HepG2 (cell line): Measurements from ENCODE around the gene DGKG. TPM values are rescaled to one million over a fixed set of nuclear protein-coding genes. Genes with fewer than 3 reads are reported as not detected.

Source experiments
- ATAC-seq: fragments of 200-7000 bp; cut with Tn5 transposase; 3 replicates; pipeline ENCODE4 v1.9.1; 2020; ENCODE audit warnings: mild to moderate bottlenecking, moderate library complexity
- BruUV-seq: library from RNA; stranded (reverse); fragments of 400-500 nt; replicated peaks from 2 replicates; lab custom pipeline; 2021; lab: Mats Ljungman, UMichigan
- CTCF ChIA-PET: fragments of 300-600 bp; formaldehyde crosslinking; extraction: SDS; loops from one replicate; lab custom pipeline; 2021; ENCODE audit warnings: low total read pairs, inconsistent platforms, low intra/inter-chr PET ratio; lab: Yijun Ruan, JAX
- POLR2A ChIA-PET: fragments of 350-600 bp; sonication (Branson Sonifier 250); formaldehyde crosslinking; loops from one replicate; lab custom pipeline; 2020; ENCODE audit warnings: antibody characterized with exemption, inconsistent platforms; lab: Yijun Ruan, JAX
- DNase-seq: peaks from one replicate; pipeline ENCODE4 v3.0.0-alpha.2; 2015; ENCODE audit warnings: low spot score
- FAIRE-seq: peaks from 3 replicates; lab custom pipeline; 2011; peaks lifted over from hg19 to GRCh38; lab: Jason Lieb, UNC
- H2AFZ ChIP-seq: one replicate; pipeline ENCODE4 v1.6.1; 2011; ENCODE audit warnings: low read length, inconsistent platforms
- H3K27ac ChIP-seq: fragments of 300-600 bp; 3 replicates; pipeline ENCODE4 v1.8.0; 2011; ENCODE audit warnings: mixed run types, mild to moderate bottlenecking, mixed read lengths, low read length, inconsistent platforms; ENCODE audit not compliant: insufficient read depth; ENCODE audit errors: extremely low read length
- H3K27me3 ChIP-seq, 2 experiments: fragments of 200-600 bp in 1 of 2; 2 replicates in 1 of 2; 3 replicates in 1 of 2; pipeline versions ENCODE4 v1.6.0 to v1.8.0; 2011; ENCODE audit warnings: low read length in 2 of 2, mild to moderate bottlenecking in 2 of 2, moderate library complexity in 2 of 2, inconsistent platforms in 1 of 2; ENCODE audit not compliant: insufficient read depth in 2 of 2, control insufficient read depth in 1 of 2
- H3K36me3 ChIP-seq, 2 experiments: fragments of 200-600 bp in 1 of 2; replicated peaks in 1 of 2; 2 replicates in 1 of 2; 3 replicates in 1 of 2; pipeline versions ENCODE4 v1.5.1 to v1.8.0; 2011; ENCODE audit warnings: low read length in 2 of 2, inconsistent platforms in 1 of 2; ENCODE audit not compliant: insufficient read depth in 2 of 2, control insufficient read depth in 1 of 2
- H3K4me1 ChIP-seq: 2 replicates; pipeline ENCODE4 v1.5.1; 2012; ENCODE audit warnings: low read length, inconsistent platforms; ENCODE audit not compliant: insufficient read depth
- H3K4me2 ChIP-seq: 2 replicates; pipeline ENCODE4 v1.6.0; 2011; ENCODE audit warnings: low read depth, low read length, inconsistent platforms
- H3K4me3 ChIP-seq, 3 experiments: fragments of 200-600 bp in 1 of 3; sonication (generic), shearing (Covaris generic) in 1 of 3; replicated peaks in 1 of 3; 2 replicates each; pipeline ENCODE4 v1.5.1; 2011 to 2016; ENCODE audit warnings: low read length in 3 of 3, inconsistent platforms in 2 of 3, low read depth in 2 of 3, mild to moderate bottlenecking in 2 of 3, control low read depth in 1 of 3, mixed read lengths in 1 of 3; ENCODE audit not compliant: insufficient read depth in 1 of 3
- H3K79me2 ChIP-seq: one replicate; pipeline ENCODE4 v1.6.1; 2011; ENCODE audit warnings: low read length, inconsistent platforms; ENCODE audit not compliant: insufficient read depth
- H3K9ac ChIP-seq: 2 replicates; pipeline ENCODE4 v1.6.0; 2011; ENCODE audit warnings: mild to moderate bottlenecking, low read depth, low read length, inconsistent platforms; ENCODE audit not compliant: insufficient read depth
- H3K9me3 ChIP-seq: 2 replicates; pipeline ENCODE4 v1.5.1; 2012; ENCODE audit warnings: mild to moderate bottlenecking, low read length
- H4K20me1 ChIP-seq: 2 replicates; pipeline ENCODE4 v1.6.0; 2011; ENCODE audit warnings: inconsistent platforms, mild to moderate bottlenecking, low read length, moderate library complexity; ENCODE audit not compliant: insufficient read depth
- MTA1 ChIP-seq: sonication (generic); formaldehyde crosslinking; IDR thresholded peaks from 2 replicates; pipeline ENCODE4 v1.4.0; 2020; ENCODE audit warnings: missing genetic modification reagents, mild to moderate bottlenecking, borderline replicate concordance
- MYNN ChIP-seq: sonication (generic); formaldehyde crosslinking; IDR thresholded peaks from 2 replicates; pipeline ENCODE4 v1.4.0; 2020; ENCODE audit warnings: mild to moderate bottlenecking, low read depth, missing genetic modification reagents
- NBN ChIP-seq: fragments of 450-650 bp; conservative IDR thresholded peaks from 2 replicates; pipeline ENCODE4 v1.6.1; 2017
- U2AF2 ChIP-seq: fragments of 200-400 bp; formaldehyde crosslinking; IDR thresholded peaks from 2 replicates; pipeline ENCODE4 v1.6.1; 2017; ENCODE audit warnings: low read depth, mild to moderate bottlenecking, low read length
- XBP1 ChIP-seq: sonication (generic); formaldehyde crosslinking; IDR thresholded peaks from 2 replicates; pipeline ENCODE4 v1.5.0; 2020; ENCODE audit warnings: missing genetic modification reagents
- ZNF17 ChIP-seq: sonication (generic); formaldehyde crosslinking; IDR thresholded peaks from 2 replicates; pipeline ENCODE4 v1.5.0; 2020; ENCODE audit warnings: mild to moderate bottlenecking, missing genetic modification reagents
- ZNF501 ChIP-seq: sonication (generic); formaldehyde crosslinking; IDR thresholded peaks from 2 replicates; pipeline ENCODE4 v1.5.1; 2020; ENCODE audit warnings: mild to moderate bottlenecking, moderate library complexity, missing genetic modification reagents
- whole genome bisulfite sequencing: methylation state at CpG from one replicate; pipeline ENCODE4 v1.1.6; 2017; ENCODE audit warnings: low lambda C conversion rate; 5-methylcytosine and 5-hydroxymethylcytosine counted together
- in situ Hi-C: cut with HindIII; loops from 2 replicates; pipeline ENCODE4 v1.10.0; 2017; ENCODE audit warnings: low pct_unique_long_range_greater_than_20kb; ENCODE audit not compliant: extremely low pct_ligation_motif_present
- intact Hi-C: fragments of 100-400 bp; cut with micrococcal nuclease; formaldehyde crosslinking; loops from one replicate; pipeline ENCODE4 v1.10.0; 2022; ENCODE audit not compliant: unreplicated experiment
- polyA plus RNA-seq, 8 experiments: library from polyadenylated mRNA; depleted of rRNA in 3 of 8; stranded (reverse) in 7 of 8; unstranded in 1 of 8; fragments of >200 nt; fragmentation: Illumina TruSeq in 4 of 8; extraction: Trizol in 4 of 8; gene quantifications; 2 replicates each; pipeline versions ENCODE4 v1.2.1 to v1.2.3, GENCODE V29; 2011 to 2016; ENCODE audit warnings: low read depth in 4 of 8, missing spikeins in 1 of 8, mixed read lengths in 1 of 8; ENCODE audit not compliant: insufficient read depth in 1 of 8
- total RNA-seq, 5 experiments: library from RNA; depleted of rRNA; stranded (reverse); fragments of >200 nt; fragmentation: Illumina TruSeq; extraction: Trizol; gene quantifications; 2 replicates each; pipeline ENCODE4 v1.2.3, GENCODE V29; 2016; ENCODE audit warnings: low read depth in 1 of 5
- TF ChIP-seq, protein P1 (sequence below), 2 experiments: fragments of 450-650 bp in 1 of 2; sonication (generic) in 1 of 2; formaldehyde crosslinking; IDR thresholded peaks; 2 replicates each; pipeline versions ENCODE4 v1.5.0 to v1.8.0; 2020 to 2022; ENCODE audit warnings: mild to moderate bottlenecking in 1 of 2, missing genetic modification reagents in 1 of 2

Gene DGKG
- total and polyA plus RNA-seq, 2 of the 13 experiments (the other 11 are each of a cell fraction or from before 2014, with no cell fraction given) = 3.8 to 6.2 TPM

DNA sequence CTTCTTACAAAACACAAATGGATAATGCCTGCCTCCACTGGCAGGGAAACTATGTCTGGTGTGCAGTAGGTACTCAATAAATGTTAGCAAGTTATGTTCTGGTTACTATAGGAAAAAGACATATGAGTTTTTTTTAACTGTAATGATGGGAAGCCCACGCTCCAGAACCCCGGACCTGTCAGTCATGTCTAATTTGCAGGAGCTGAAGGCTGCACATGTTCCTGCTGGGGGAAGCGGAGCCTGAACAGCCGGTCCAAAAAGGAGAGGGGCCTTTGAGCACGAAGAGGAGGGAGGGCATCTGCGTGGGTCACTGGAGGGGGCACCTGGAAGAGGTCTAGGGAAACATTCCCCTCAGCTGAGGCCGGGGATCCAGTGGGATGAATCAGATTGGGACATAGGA, 113.2 kb downstream of the DGKG start:
- no peaks in the 10 kb centered on the region for H3K36me3 ChIP-seq
- ChIA-PET POLR2A (no interaction called here), CTCF (no interaction called here)
- H2AFZ ChIP-seq = no peak overlapping the region
- 0 out of 5 replicates have a peak, but pooled peaks cover 0 to 1% of the 10 kb centered on the region in 2 experiments for H3K27me3 ChIP-seq
- in situ Hi-C loops = loop anchor here (10.0 kb wide), 1 partner anchor 134 kb away; no protein-coding TSS in a partner anchor
- WGBS = 64% methylated on average over 7 of the region's 7 CpGs
- ATAC-seq (no peak), FAIRE-seq (no peak)
- H3K9ac ChIP-seq = no peak overlapping the region
- H4K20me1 ChIP-seq = no peaks in the 10 kb centered on the region
- no TSS peak for BruUV-seq
- TF ChIP-seq MTA1 (no peak), ZNF501 (CRISPR knock-in tag) (no peak), NBN (no peak), MYNN (no peak), ZNF17 (CRISPR knock-in tag) (no peak), U2AF2 (no peak), XBP1 (no peak)
- TF ChIP-seq, protein P1, sequence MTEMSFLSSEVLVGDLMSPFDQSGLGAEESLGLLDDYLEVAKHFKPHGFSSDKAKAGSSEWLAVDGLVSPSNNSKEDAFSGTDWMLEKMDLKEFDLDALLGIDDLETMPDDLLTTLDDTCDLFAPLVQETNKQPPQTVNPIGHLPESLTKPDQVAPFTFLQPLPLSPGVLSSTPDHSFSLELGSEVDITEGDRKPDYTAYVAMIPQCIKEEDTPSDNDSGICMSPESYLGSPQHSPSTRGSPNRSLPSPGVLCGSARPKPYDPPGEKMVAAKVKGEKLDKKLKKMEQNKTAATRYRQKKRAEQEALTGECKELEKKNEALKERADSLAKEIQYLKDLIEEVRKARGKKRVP (CRISPR knock-in tag; IDR thresholded peaks at IDR 0.05) = no peak
- TF ChIP-seq, all 625 proteins: peak for 0
- intact Hi-C loops = no loop called here
- H3K4me1 ChIP-seq = no peaks in the 10 kb centered on the region
- no peaks in the 10 kb centered on the region for H3K9me3 ChIP-seq
- no peak overlapping the region for H3K4me2 ChIP-seq
- DNase-seq = no peak
- H3K27ac ChIP-seq = no peak overlapping the region
- H3K4me3 ChIP-seq = no peak overlapping the region
- no peaks in the 10 kb centered on the region for H3K79me2 ChIP-seq
